Esophagus mucosa (tissue), 1 donor: ENCODE results near the gene ZEB2. TPM values are rescaled to one million over a fixed set of nuclear protein-coding genes. Genes with fewer than 3 reads are reported as not detected.
A peak's percentile ranks its signal among the peaks of the same experiment; 100 is the strongest.

Experiments used
- ATAC-seq: fragments of 200-7000 bp; cut with Tn5 transposase; one replicate; pipeline ENCODE4 v1.9.1; 2020
- total RNA-seq: library from RNA; stranded (reverse); gene quantifications from one replicate; pipeline ENCODE4 v1.2.4, GENCODE V29; 2023
- donor health status: DM: yes; HTN: yes; CAD: no.

ZEB2 gene
- total RNA-seq, 1 donor from 2014 or later, result 6.5 TPM

DNA sequence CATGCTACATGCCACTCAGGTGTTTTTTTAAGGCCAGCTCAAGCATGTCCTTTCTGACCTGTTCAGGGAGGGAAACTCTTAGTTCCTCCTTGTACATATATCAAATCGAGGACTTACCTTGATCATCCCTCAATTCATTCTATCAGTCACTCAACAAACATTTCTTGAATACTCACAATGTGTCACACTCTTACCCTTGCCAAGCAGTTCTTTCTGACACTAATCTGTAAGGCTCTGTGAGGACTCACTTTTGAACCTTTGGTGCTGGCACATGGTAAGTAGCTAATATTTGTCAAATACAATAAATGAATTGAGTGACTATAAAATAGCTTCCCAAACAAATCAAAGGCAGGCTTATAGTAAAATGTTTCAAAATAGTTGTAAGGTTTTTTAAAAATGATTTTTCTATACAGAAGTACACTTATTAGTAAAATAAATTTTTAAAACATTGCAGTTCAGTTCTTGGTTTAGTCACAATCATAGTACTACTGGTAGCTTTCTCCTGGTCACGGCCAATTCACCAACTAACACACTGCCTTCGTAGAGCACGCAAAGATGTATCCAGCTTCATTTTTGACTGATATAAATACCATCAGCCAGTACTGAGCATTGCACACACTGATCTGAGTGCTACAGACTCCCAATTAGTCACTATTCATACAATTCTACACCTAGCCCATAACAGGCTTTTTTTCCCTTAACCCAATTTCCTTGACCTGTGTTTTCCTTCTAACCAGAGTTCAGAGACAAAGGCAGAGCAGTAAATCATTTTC is 50.9 kb downstream of the ZEB2 start:
- no peak for ATAC-seq

DNA sequence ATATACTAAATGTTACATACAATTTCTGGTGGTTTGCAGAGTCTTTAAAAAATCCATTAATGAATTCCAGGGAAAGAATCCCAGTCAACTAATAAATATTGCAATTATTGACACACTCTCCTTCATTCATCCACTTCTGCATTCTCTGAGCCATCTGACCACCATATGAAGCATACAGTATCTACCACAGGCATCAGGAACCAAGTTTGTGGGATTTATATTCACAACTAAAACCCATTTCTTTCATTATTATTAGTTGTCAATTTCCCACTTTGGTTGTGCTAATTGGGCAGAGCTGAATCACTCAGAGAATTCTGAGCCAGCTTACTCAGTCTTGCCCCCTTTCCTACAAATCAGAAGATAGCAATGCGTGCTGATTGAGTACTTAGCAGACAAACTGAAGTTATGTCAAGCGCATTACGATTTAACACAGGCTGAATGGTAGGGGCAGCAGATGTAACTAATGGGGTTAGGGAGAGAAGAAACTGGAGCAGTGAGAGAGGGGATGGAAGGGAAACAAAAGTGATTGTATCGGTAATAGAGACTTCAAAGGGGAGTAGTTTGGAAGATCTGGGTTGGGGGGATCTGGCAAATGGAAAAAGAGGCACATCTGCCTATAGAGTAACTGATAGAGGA is 52.3 kb downstream of the ZEB2 start:
- no peak for ATAC-seq

DNA sequence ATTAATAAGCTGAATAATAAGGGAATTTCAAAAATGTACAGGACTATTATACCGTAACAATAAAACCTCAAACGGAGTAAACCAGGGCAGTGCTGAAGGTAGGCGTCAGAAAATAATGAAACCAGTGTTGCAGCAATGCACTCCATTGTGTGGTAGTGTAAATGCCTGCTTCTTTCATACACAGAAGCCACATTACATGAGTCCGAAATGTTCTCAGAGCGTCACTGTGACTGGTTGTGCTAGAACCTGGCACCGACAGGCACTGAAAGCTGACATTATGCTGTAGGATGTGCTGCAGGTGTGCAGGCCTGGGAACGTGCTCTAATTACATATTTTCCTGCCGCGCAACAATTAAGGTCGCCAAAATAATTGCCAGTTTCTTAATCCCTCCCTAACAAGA is 53.3 kb downstream of the ZEB2 start:
- ATAC-seq, result no peak

DNA sequence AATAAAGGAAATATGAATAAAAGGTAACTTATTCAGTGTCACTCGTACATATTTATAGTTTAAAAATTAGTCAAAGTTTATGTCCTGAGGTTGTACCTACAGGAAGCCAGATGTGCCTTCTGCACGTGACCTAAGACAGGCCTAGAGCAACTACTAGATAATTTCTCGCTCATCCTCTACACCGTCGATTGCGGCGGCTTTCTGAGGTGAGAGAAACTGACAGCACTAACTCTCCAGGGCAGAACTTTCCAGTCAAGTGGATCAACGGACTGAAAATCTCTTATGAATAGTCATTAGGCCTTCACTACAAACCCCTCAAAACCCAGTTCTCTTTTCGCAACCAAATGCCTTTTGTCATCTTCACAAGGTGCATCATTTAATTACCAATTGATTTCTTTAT is 54.2 kb downstream of the ZEB2 start:
- no peak for ATAC-seq

DNA sequence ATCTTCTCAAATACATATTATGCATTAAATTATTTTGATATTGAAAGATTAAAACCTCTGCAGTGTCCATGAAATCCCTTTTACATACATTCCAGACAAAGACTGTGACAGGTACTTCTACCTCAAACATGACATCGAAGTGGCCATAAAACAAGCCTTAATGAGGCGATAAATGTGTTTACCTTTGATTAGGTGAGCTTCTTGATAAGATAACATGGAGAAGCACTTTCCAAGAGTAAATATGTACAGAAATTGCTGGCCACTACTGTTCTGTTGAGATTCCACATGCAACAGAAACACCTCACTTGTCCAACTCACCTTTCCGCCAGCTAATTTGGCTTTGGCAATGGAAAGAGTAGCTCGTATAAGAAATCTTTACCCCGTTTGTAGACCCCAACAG is 55.2 kb downstream of the ZEB2 start:
- no peak for ATAC-seq

DNA sequence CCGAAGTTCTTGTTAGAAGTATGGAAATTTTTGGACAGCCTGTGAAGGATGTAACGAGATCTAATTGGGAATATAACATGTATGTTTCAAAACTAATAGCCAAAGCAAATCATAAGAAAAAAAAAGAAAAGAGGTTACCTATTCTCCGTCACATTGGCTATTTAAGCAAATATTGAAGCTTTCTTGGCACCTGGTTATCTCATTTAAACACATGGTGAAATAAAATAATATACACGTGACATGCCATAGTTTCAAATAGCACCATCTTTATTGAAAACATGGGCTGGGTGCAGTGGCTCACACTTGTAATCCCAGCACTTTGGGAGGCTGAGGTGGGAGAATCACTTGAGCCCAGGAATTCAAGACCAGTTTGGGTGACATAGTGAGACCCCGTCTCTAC is 56.7 kb downstream of the ZEB2 start:
- ATAC-seq, result no peak

DNA sequence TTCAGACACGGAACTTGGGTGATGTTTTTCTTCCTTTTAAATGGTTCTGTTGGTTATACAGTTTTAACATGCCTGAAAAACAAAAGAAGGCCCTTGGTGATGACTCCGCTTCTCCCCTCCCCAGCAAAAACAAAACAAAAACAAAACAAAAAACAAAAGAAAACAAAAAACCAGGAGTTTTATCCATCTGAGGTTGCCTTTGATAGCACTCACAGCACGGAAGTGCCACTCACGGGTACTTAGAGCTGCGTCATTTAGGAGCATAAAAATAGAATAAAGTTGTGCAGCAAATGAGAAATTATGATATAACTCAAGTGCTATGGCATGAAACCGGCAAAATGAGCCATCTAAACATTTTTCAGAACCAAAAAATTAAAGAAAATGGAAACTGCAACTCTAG is 57.7 kb downstream of the ZEB2 start:
- no peak for ATAC-seq

DNA sequence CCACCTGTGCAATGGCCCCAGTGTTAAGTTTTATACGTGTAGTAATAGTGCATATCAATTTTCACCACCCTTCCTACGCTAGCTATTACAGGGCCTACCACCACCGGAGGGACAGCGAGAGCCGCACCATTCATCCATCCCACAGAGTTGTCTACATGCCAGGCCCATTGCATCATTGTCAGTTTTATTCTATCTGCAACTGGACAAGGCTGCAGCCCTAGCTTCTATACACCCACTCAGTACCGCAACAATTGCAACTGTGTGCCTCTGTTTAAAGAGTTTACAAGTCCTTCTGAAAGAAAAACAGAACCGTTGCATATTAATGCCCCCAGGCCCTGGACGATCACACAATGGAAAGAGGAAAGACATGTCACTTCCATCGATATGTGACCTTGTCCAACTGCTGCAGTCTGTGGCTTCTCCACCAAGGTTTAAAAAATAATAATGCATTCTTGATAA is 58.6 kb downstream of the ZEB2 start:
- ATAC-seq, result no peak

DNA sequence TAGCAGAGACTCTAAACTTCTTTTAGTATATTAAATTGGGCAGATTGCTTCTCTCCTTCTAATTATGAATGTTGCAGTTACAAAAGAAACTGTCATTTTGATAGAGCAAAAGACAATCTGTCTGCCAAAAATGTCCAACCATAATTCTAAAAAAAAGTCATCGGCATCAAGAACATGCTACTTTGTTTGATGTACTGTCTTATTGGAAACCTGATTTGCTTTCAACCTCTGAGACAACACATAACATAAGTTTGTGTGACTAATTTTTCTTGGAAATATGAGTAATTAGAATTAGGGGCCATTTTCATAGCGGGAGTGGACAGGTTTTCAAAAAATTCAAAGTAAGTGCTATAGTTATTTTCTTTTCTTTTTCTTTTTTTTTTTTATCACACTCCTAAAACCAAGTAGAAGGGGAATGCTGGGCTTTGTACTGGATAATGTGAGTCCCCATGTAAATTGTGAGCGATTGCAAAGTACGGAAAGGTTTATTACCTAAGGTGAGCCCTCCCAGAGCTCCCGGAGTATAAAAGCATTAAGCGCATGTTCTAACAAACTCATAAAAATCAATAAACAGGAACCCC is 59.1 kb downstream of the ZEB2 start:
- no peak for ATAC-seq

DNA sequence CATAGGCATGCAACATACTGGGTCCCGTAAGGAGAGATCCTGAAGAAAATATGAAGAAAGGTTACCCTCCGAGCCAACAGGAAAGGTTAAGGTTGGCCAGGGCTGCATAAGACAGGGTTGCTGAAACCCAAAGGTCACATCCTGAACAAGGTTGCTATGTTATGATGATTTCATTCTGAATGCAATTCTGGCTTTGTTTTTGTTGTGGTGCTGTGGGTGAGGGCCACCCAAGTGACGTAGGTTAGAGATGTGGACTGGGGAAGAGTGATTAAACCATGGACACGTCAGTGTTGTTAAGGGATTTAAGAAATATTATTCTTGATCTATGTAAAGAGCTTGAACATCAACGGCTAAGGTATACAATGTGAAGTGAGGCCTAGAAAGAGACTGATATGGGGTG is 60.0 kb downstream of the ZEB2 start:
- ATAC-seq, result peak; percentile 23

DNA sequence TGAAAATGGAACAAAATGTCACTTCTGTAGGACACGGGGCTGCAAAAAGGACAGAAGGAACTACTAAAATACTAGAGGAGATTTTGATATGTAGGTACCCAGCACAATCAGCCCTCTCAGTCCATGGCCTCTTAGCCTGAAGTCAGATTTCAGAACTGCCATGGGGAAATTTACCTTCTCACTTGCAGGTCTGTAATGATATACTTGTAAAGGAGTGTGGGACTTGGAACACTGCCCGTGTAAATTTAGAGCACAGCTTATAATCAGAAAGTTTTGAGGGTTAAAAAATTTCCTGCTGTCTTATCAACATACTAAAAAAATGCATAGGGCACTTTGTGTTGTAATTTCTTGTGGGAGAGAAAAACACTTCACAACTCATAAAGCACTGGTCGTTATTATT is 60.6 kb downstream of the ZEB2 start:
- no peak for ATAC-seq

DNA sequence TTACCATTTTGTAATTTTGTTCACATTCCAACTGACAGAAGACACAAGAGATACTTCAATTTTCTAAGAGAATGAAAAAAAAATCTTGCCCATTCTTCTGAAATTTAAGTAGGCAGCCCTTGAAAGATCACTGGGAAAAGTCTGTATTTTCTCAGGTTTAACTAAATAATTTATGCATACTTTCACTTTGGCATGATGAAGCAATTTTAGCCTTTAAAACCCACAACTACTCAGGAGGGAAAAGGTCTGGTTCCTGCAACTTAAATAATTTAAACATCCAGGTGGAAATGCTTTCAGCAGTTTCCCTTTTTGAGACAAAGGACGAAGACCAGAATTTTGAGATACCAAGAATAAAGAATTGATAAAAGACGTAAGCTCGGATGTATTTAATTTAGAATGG is 61.4 kb downstream of the ZEB2 start:
- no peak for ATAC-seq

DNA sequence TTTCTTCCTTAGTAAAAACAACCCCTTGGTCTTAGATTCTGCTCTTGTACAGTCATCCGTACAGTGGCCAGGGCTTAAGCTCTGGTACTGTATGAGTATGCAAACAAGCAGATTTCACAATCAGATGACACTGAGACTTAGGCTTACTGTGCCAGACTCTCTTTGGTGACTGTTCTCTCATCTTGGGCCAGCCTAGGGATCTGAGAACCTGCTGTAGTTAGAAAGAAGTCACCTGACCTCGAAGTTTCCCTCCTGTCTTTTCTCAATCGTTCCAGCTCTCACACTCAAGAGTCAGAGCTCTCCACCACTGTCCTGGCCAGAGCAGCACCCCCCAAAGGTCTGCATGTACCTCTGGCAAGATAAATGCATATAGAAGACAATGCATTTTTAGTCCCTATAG is 63.2 kb downstream of the ZEB2 start:
- ATAC-seq, result peak; percentile 94

DNA sequence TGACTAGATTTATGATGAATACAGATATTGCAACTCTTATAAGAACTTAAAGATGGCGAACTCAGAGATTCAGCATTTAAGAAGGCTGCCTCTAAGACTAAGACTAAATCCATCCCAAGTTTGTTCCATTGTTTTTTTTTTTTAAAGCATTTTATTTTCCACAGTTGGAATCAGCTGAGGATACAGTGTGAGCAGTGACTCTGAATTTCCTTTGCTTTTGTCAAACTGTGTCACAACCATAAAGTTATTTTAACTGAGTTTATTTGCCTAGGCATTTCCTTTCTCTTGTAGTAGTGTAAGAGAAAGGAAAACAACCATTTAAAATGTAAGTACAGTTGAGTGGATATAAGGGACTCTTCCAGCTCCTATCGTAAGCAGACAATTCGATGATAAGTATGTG is 63.9 kb downstream of the ZEB2 start:
- ATAC-seq, result no peak

DNA sequence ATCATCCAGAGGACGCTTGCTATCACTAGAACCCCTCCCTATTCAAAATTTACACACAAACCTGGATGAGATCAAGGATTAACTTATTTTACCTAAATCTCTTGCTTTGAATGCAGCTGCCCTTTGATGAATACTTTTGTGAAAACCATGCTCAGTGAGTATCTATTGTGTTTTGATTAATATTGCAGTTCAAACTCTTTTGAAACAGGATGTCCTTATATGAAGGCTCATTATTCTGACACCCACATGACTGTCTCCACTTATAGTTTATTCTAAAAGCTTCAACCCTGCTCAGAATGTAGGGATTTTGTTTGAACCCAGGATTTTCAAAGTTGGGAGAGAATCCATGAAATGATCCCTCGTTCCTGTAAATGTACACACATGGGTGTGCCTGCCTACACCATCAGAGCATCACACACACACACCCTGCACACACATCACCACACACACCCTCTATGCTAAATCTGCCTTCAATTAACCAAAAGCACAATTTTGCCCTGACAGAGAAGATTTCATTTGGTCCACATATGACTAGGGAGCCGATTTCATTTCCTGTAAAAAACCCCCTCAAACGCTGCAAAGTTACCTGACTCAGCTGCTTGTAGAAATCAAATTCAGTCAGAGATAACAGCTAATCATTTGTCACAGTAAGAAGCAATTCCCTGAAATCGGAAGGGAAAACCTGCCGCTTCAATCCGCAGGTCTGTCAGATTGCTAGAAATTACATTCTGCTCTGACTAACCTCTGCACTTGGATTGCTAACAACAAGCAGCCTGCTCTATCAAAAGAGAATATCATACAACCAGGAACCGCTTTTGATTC is 65.2 kb downstream of the ZEB2 start:
- ATAC-seq, result no peak

DNA sequence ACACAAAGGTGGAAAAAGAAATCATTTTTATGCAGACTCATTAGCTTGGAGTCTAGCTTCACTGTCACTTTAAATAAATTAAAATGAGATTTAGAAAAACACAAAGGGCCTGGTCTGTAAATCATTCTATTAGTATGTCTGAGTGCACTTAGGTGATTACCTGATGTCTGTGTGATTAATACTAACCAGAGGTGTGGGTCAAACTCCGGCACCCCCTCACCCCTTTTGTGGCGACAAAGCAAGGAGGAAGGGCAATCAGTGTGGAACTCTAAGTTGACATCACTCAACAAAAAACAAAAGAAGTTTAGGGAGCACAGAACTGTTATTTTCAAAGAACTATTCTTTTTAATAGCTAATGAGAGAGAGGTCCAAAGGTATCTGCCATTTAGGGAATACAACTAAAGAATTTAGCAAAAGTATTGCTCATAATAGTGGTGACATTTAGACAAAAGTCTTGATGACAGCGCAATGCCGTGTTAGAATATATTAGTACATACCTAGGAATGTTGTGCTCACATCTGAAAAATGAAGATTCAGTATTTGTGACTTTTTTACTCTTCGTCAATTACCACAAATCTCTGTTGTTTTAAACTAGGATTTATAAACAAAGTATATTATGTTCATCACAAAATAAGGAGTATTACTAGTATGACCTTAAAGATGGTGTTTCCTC is 66.3 kb downstream of the ZEB2 start:
- ATAC-seq, result no peak

DNA sequence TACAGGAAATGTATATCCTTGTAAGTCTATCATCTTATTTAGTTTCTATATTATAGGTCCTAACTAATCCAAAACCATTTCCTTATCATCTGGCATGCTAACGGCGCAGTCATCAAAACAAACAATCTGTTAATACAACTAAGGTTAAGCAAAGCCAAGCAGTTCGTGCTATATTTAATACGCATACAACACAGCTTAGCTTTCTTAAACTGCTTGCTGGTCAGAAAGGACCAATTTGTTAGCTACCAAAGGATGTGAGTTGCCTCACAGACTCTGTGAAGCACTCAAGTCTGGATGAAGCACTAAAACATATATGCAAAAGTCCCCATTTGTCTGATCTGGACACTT is 67.0 kb downstream of the ZEB2 start:
- ATAC-seq, result no peak

DNA sequence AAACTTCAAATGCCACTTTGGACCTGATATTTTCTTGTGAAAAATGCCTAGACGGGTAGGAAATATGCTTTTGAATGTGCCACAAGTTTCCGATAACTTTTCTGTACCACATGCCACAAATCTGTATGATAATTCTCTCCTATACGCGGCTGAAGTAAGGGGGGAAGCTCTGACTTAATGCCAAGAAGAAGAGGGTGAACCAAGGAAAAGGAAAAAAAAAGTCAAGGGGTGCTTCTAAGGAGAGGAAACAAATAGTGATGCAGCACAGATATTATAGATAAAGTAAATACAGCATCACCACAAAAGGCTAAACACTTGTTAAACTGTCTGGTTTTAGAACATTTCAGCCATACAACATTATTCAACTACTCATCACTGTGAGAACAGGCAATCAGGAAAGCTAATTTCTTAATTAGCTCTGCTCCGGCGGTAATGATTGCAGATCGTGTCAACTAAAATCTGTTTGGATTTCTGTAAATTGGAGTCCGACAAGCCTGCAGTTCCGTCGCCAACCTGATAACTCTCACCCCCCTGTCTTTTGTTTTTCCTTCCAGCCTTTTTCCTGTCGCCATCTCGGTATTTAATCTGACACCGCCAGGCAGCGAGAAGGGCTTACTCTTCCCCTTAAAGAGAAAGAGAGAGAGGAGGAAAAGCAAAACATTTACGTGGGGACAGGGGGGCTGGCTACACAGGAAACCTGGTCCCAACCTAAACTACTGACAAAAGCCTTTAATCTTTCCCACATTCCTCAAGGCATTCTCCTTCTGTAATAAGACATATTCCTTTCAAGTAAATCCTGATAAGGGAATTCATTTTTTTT is 67.5 kb downstream of the ZEB2 start:
- ATAC-seq, result no peak

DNA sequence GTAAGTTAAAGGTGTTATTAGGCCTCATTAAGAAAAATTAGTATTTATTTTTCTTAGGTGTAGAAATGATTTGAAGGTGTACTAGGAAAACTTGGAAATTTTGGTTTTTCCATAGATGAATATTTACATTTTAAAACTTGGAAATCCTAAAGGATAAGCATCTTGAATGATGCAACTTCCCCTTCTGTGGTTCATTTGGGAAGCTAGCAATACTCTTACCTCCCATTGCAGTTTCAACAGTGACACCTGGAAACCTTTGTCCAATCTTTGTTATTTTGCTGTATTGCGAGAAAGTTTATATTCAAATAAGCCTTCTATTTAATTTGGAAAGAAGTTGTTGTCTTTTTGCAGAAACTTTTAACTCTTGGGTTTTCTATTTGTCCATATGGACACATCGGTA is 68.5 kb downstream of the ZEB2 start:
- no peak for ATAC-seq

DNA sequence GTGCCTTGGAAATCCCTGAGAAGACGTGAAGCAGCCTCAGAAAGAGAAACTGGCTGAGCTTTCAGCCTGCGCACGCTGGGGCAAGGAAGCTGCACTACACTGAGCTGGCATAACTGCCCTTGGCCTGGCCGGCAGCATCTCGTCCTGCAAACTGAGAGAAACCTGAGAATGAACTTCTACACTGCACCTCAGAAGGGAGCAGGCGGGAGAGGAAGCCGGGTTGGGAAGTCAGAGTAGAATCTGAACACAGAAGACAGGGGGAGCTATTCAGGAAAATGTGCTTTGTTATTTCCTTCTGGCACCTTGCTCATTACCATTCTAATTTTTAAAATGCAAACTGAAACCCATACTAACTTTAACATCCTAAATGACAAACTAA is 70.9 kb downstream of the ZEB2 start:
- ATAC-seq, result no peak

DNA sequence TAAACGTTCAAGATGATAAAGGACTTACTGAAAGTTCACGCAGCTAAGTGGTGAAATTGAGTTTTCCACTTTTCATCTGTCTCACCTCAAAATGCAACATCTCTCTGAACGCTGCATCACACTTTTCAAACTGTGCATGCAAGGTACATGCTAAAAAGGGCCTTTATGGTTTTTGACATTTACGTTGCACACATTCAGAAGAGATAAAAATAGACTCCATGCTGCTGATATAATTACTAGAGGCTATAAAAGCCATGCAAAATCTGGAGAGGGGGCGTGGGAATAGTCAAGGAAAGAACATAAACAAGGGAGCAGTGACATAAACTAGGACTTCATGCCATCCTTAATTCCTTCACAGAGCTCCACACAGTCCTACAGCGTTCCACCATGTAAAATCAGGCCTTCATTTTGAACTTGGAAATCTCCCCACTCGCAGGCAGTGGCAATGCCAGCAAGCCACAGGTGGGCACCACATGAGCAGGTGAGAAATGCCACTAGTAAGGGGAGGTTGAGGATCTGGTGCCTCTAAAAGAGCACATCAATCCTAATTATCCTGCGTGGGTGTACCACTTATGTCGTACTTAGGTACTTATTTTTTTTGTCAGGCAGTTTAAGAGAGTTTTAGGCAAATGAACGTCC is 71.4 kb downstream of the ZEB2 start:
- ATAC-seq, result no peak
